Measurements from ENCODE around the gene TAF9. TPM values are rescaled to one million over a fixed set of nuclear protein-coding genes. Genes with fewer than 3 reads are reported as not detected.

TAF9 gene
- total RNA-seq, 1 experiment from 2014 or later, result 142 TPM

- CTCF ChIA-PET, result no interaction called here
- in situ Hi-C loops (cut with HindIII; ENCODE audit: low pct_unique_long_range_greater_than_20kb, low sequenced_read_pairs) (no loop called here), intact Hi-C loops (cut with micrococcal nuclease; ENCODE audit: unreplicated experiment) (no loop called here)
- no TSS peak for BruUV-seq (replicated peaks)
- DNase-seq (ENCODE audit: low read depth, low spot score) (no peak), ATAC-seq (no peak)
- Histone ChIP-seq H3K4me3 (ENCODE audit: low read depth in 2 of 2, low read length in 2 of 2) (no peak overlapping the region), H3K27ac (ENCODE audit: low read length) (no peak overlapping the region), H3K27me3 (ENCODE audit: control insufficient read depth, insufficient read depth, low read length) (no peaks in the 10 kb centered on the region), H3K36me3 (ENCODE audit: control insufficient read depth, insufficient read depth, low read length) (no peaks in the 10 kb centered on the region), H3K4me1 (ENCODE audit: control insufficient read depth, insufficient read depth, low read length) (no peaks in the 10 kb centered on the region), H3K9me3 (ENCODE audit: control insufficient read depth, insufficient read depth, low read depth, low read length) (no peaks in the 10 kb centered on the region)
- POLR2A ChIA-PET, result no interaction called here
- TF ChIP-seq POLR2AphosphoS5 (IDR thresholded peaks at IDR 0.05; ENCODE audit: low read depth, low read length) (no peak), SIN3A (IDR thresholded peaks at IDR 0.05; ENCODE audit: borderline replicate concordance, insufficient read depth, low read depth, low read length) (no peak)
- TF ChIP-seq, protein P1, sequence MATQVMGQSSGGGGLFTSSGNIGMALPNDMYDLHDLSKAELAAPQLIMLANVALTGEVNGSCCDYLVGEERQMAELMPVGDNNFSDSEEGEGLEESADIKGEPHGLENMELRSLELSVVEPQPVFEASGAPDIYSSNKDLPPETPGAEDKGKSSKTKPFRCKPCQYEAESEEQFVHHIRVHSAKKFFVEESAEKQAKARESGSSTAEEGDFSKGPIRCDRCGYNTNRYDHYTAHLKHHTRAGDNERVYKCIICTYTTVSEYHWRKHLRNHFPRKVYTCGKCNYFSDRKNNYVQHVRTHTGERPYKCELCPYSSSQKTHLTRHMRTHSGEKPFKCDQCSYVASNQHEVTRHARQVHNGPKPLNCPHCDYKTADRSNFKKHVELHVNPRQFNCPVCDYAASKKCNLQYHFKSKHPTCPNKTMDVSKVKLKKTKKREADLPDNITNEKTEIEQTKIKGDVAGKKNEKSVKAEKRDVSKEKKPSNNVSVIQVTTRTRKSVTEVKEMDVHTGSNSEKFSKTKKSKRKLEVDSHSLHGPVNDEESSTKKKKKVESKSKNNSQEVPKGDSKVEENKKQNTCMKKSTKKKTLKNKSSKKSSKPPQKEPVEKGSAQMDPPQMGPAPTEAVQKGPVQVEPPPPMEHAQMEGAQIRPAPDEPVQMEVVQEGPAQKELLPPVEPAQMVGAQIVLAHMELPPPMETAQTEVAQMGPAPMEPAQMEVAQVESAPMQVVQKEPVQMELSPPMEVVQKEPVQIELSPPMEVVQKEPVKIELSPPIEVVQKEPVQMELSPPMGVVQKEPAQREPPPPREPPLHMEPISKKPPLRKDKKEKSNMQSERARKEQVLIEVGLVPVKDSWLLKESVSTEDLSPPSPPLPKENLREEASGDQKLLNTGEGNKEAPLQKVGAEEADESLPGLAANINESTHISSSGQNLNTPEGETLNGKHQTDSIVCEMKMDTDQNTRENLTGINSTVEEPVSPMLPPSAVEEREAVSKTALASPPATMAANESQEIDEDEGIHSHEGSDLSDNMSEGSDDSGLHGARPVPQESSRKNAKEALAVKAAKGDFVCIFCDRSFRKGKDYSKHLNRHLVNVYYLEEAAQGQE (IDR thresholded peaks at IDR 0.05; ENCODE audit: insufficient read depth in 1 of 2, low read depth in 2 of 2, low read length in 1 of 2), result no peak
Measured at GRCh38 chr5:69341520-69342161, 27.7 kb downstream of the TAF9 start.

DNA sequence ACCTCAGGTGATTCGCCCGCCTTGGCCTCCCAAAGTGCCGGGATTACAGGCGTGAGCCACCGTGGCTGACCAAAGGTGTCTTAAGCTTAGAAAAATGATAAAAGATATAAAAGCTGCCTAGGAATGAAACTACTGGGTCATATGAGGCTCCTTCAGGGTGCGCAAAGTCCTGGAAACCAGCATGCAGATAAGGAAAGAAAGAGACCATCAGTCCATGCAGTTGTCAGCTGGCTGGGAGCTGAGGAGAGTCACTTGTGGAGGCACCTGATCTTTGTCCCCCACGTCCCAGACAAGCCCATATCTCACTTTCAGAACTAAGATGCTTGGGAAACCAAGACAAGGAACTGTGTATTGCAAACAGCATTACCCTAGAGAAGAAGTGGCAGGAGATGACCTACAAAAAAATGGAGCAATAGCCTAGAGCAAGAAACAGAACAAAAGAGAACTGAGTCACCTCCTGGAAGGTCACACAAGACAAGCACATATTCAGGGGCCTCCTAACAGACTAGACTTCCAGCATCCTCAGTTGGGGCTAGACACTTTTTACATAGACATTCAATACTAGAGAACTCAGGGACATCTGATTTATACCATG lies 33.9 kb downstream of the TAF9 start:
- H3K4me3 ChIP-seq (ENCODE audit: low read depth in 2 of 2, low read length in 2 of 2), result no peak overlapping the region
- peaks cover 11% of the 10 kb centered on the region for H3K4me1 ChIP-seq (ENCODE audit: control insufficient read depth, insufficient read depth, low read length)
- H3K36me3 ChIP-seq (ENCODE audit: control insufficient read depth, insufficient read depth, low read length), result no peaks in the 10 kb centered on the region; the same call in 1 of the 2 replicates
- no TSS peak for BruUV-seq (replicated peaks)
- no peaks in the 10 kb centered on the region for H3K9me3 ChIP-seq (ENCODE audit: control insufficient read depth, insufficient read depth, low read depth, low read length)
- ChIA-PET CTCF (interaction anchor here (0.6 to 1.6 kb wide), 3 partner anchors 101 to 312 kb away, joined by 3 to 11 read pairs (median 3); partner anchors contain the start of gene CDK7), POLR2A (interaction anchor here (0.6 kb wide), 2 partner anchors 92 to 173 kb away, joined by 4 to 5 read pairs; no protein-coding TSS in a partner anchor)
- TF ChIP-seq, protein P2, sequence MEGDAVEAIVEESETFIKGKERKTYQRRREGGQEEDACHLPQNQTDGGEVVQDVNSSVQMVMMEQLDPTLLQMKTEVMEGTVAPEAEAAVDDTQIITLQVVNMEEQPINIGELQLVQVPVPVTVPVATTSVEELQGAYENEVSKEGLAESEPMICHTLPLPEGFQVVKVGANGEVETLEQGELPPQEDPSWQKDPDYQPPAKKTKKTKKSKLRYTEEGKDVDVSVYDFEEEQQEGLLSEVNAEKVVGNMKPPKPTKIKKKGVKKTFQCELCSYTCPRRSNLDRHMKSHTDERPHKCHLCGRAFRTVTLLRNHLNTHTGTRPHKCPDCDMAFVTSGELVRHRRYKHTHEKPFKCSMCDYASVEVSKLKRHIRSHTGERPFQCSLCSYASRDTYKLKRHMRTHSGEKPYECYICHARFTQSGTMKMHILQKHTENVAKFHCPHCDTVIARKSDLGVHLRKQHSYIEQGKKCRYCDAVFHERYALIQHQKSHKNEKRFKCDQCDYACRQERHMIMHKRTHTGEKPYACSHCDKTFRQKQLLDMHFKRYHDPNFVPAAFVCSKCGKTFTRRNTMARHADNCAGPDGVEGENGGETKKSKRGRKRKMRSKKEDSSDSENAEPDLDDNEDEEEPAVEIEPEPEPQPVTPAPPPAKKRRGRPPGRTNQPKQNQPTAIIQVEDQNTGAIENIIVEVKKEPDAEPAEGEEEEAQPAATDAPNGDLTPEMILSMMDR (IDR thresholded peaks at IDR 0.05), result no peak
- TF ChIP-seq POLR2AphosphoS5 (IDR thresholded peaks at IDR 0.05; ENCODE audit: low read depth, low read length), result no peak
- TF ChIP-seq, protein P1 (IDR thresholded peaks at IDR 0.05; ENCODE audit: insufficient read depth in 1 of 2, low read depth in 2 of 2, low read length in 1 of 2), result no peak
- no peak for TF ChIP-seq SIN3A (IDR thresholded peaks at IDR 0.05; ENCODE audit: borderline replicate concordance, insufficient read depth, low read depth, low read length)
- TF ChIP-seq TCF7L2 (IDR thresholded peaks at IDR 0.05; ENCODE audit: low read depth, low read length), result no peak
- ATAC-seq (no peak), DNase-seq (ENCODE audit: low read depth, low spot score) (no peak)
- in situ Hi-C loops (cut with HindIII; ENCODE audit: low pct_unique_long_range_greater_than_20kb, low sequenced_read_pairs), result no loop called here
- no peak overlapping the region for H3K27ac ChIP-seq (ENCODE audit: low read length)
- H3K27me3 ChIP-seq (ENCODE audit: control insufficient read depth, insufficient read depth, low read length), result no peaks in the 10 kb centered on the region
- intact Hi-C loops (cut with micrococcal nuclease; ENCODE audit: unreplicated experiment), result no loop called here

All from Panc1 (cell line).